Mucosa of descending colon (tissue), 3 donors: Measurements from ENCODE around the gene ATP9B. TPM values are rescaled to one million over a fixed set of nuclear protein-coding genes. Genes with fewer than 3 reads are reported as not detected.
A peak's percentile ranks its signal among the peaks of the same experiment; 100 is the strongest.
"Not testable (repeated sequence)": the region's sequence is repeated elsewhere in the genome, so short reads cannot be mapped to it uniquely, and the experiment has no call there.

Experiments
- ATAC-seq: fragments of 200-7000 bp; cut with Tn5 transposase; one replicate; pipeline ENCODE4 v1.9.1; 2020; ENCODE audit warnings: mild to moderate bottlenecking, moderate library complexity
- DNase-seq, 3 donors: peaks; one replicate each; pipeline ENCODE4 v3.0.0-alpha.2; 2020
- H3K36me3 ChIP-seq: fragments of 200-600 bp; one replicate; pipeline ENCODE4 v1.8.0; 2021; ENCODE audit warnings: low read depth, mild to moderate bottlenecking
- H3K4me1 ChIP-seq: fragments of 200-600 bp; one replicate; pipeline ENCODE4 v1.8.0; 2021; ENCODE audit warnings: low read depth, mild to moderate bottlenecking
- H3K4me3 ChIP-seq: fragments of 200-600 bp; one replicate; pipeline ENCODE4 v1.8.0; 2021; ENCODE audit warnings: mild to moderate bottlenecking
- H3K9me3 ChIP-seq: fragments of 200-600 bp; one replicate; pipeline ENCODE4 v1.8.0; 2021; ENCODE audit warnings: mild to moderate bottlenecking
- intact Hi-C, 2 donors: fragments of 100-400 bp; cut with DNase I in 1 of 2; cut with micrococcal nuclease in 1 of 2; formaldehyde crosslinking; loops; one replicate each; pipeline versions ENCODE4 v1.11.0 to v1.11.1; 2022; cut with DNase I, micrococcal nuclease
- total RNA-seq, 3 donors: library from RNA; stranded (reverse); fragmentation: NEBNext Ultra II Directional in 2 of 3; extraction: Animal tissue kit (Norgen Biotek cat#: 25700) in 2 of 3; gene quantifications; one replicate each; pipeline versions ENCODE4 v1.2.1 to v1.2.4, GENCODE V29; 2021 to 2023
- TF ChIP-seq, protein P1 (sequence below): fragments of 200-600 bp; IDR thresholded peaks from one replicate; pipeline ENCODE4 v1.8.0; 2022; ENCODE audit warnings: antibody characterized with exemption, mild to moderate bottlenecking
- donor health status: DM: no; HTN: no; CAD: no; lungs with moderate emphysema.
- donor health status: DM: no; HTN: no; CAD: no.
- donor health status: DM: no; HTN: yes; CAD: no.

The ATP9B gene
- total RNA-seq, 3 donors from 2014 or later: 25.8 to 37.1 (median 34.1) TPM

- intact Hi-C loops: no loop called here
- peak; percentile 57 for ATAC-seq
- no peaks in the 10 kb centered on the region for H3K9me3 ChIP-seq
- TF ChIP-seq, protein P1, sequence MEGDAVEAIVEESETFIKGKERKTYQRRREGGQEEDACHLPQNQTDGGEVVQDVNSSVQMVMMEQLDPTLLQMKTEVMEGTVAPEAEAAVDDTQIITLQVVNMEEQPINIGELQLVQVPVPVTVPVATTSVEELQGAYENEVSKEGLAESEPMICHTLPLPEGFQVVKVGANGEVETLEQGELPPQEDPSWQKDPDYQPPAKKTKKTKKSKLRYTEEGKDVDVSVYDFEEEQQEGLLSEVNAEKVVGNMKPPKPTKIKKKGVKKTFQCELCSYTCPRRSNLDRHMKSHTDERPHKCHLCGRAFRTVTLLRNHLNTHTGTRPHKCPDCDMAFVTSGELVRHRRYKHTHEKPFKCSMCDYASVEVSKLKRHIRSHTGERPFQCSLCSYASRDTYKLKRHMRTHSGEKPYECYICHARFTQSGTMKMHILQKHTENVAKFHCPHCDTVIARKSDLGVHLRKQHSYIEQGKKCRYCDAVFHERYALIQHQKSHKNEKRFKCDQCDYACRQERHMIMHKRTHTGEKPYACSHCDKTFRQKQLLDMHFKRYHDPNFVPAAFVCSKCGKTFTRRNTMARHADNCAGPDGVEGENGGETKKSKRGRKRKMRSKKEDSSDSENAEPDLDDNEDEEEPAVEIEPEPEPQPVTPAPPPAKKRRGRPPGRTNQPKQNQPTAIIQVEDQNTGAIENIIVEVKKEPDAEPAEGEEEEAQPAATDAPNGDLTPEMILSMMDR: no peak
- DNase-seq: no peak
- no peaks in the 10 kb centered on the region for H3K36me3 ChIP-seq
- no peak overlapping the region for H3K4me3 ChIP-seq
- H3K4me1 ChIP-seq: no peaks in the 10 kb centered on the region
Observed at GRCh38 chr18:79321625-79322405, 252.6 kb downstream of the ATP9B start.

DNA sequence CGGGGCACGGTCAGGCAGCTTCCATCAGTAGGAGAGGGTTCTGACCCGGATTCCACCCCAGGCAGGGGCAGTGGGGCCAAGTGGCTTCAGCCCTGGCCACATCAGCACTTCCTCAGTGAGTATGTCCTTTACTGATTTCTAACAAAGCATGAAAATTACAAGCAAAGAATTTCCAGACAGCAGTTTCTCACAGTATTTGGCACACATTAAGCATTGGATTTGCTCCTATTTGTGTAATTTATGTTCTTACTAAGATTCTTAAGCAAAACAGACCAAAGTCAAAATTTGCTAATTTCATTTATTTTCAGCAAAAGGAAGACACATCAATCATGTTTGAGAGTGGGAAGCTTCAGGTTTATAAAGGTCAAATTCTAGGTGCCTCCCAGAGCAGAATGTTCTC, 253.2 kb downstream of the ATP9B start:
- H3K36me3 ChIP-seq: no peaks in the 10 kb centered on the region
- H3K4me3 ChIP-seq: no peak overlapping the region
- TF ChIP-seq, protein P1: no peak
- ATAC-seq (no peak), DNase-seq (no peak)
- intact Hi-C loops: no loop called here
- H3K9me3 ChIP-seq: no peaks in the 10 kb centered on the region
- no peaks in the 10 kb centered on the region for H3K4me1 ChIP-seq

GRCh38 chr18:79323471-79323870, 254.3 kb downstream of the ATP9B start:
- DNase-seq (no peak), ATAC-seq (no peak)
- TF ChIP-seq, protein P1: no peak
- Histone ChIP-seq H3K4me3 (no peak overlapping the region), H3K9me3 (no peaks in the 10 kb centered on the region), H3K4me1 (no peaks in the 10 kb centered on the region), H3K36me3 (no peaks in the 10 kb centered on the region)
- intact Hi-C loops: no loop called here

GRCh38 chr18:79326413-79327198, 257.4 kb downstream of the ATP9B start:
- ATAC-seq: no peak
- Histone ChIP-seq H3K36me3 (no peaks in the 10 kb centered on the region), H3K4me1 (no peaks in the 10 kb centered on the region), H3K4me3 (no peak overlapping the region), H3K9me3 (no peaks in the 10 kb centered on the region)
- intact Hi-C loops: no loop called here
- TF ChIP-seq, protein P1: no peak
- no peak for DNase-seq

DNA sequence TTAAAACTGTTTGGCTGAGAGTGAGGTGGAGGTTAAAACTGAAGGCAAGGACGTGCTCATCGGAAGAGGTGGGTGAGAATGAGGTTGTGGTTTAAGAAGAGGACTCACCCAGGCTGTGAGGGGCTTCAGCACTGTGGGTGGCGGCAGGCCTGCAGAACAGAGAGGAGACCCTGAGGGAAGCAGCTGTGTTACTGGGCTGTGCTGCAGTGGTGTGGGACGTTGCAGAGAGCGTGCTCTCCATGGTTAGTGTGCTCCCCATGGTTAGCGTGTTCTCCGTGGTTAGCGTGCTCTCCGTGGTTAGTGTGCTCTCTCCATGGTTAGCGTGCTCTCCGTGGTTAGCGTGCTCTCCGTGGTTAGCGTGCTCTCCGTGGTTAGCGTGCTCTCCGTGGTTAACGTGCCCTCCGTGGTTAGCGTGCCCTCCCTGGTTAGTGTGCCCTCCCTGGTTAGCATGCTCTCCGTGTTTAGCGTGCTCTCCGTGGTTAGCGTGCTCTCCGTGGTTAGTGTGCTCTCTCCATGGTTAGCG, 258.1 kb downstream of the ATP9B start:
- TF ChIP-seq, protein P1: no peak
- DNase-seq (no peak), ATAC-seq (no peak)
- no peaks in the 10 kb centered on the region for H3K4me1 ChIP-seq
- H3K9me3 ChIP-seq: no peaks in the 10 kb centered on the region
- H3K36me3 ChIP-seq: no peaks in the 10 kb centered on the region
- no peak overlapping the region for H3K4me3 ChIP-seq
- intact Hi-C loops: no loop called here

DNA sequence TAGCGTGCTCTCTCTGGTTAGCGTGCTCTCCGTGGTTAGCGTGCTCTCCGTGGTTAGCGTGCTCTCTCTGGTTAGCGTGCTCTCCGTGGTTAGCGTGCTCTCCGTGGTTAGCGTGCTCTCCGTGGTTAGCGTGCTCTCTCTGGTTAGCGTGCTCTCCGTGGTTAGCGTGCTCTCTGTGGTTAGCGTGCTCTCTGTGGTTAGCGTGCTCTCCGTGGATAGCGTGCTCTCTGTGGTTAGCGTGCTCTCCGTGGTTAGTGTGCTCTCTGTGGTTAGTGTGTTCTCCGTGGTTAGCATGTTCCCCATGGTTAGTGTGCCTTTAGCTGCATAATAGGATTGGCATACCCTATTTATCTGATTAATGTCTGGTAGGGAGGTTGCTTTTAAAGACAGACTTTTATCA, 258.7 kb downstream of the ATP9B start:
- H3K9me3 ChIP-seq, intact Hi-C loops, H3K36me3 ChIP-seq, DNase-seq, H3K4me1 ChIP-seq, H3K4me3 ChIP-seq, ATAC-seq: not testable (repeated sequence)
